Endothelial cell of umbilical vein (primary cell): Measurements from ENCODE around the gene EPB41L2. TPM values are rescaled to one million over a fixed set of nuclear protein-coding genes. Genes with fewer than 3 reads are reported as not detected.

Experiments used
- BruUV-seq: library from RNA; stranded (reverse); fragments of 400-500 nt; replicated peaks from 2 replicates; lab custom pipeline; 2021; lab: Mats Ljungman, UMichigan
- CTCF ChIA-PET: fragments of 300-600, 350-600 bp; sonication (Branson Sonifier 250); formaldehyde crosslinking; loops from one replicate; lab custom pipeline; 2021; ENCODE audit warnings: antibody characterized with exemption, inconsistent platforms; lab: Charles Lee
- POLR2A ChIA-PET: fragments of 300-600, 350-600 bp; sonication (Branson Sonifier 250); formaldehyde crosslinking; loops from one replicate; lab custom pipeline; 2021; ENCODE audit warnings: antibody characterized with exemption, inconsistent platforms; lab: Charles Lee
- DNase-seq: peaks from one replicate; pipeline ENCODE4 v3.0.0-alpha.2; 2011; ENCODE audit warnings: low read depth, low spot score
- FAIRE-seq: peaks from 2 replicates; lab custom pipeline; 2011; peaks lifted over from hg19 to GRCh38; lab: Jason Lieb, UNC
- H2AFZ ChIP-seq: 2 replicates; pipeline ENCODE4 v1.6.0; 2012; ENCODE audit warnings: low read depth, low read length, control low read depth, inconsistent platforms
- H3K27ac ChIP-seq: 2 replicates; pipeline ENCODE4 v1.5.1; 2011; ENCODE audit warnings: low read depth, mild to moderate bottlenecking, control low read depth, low read length, moderate library complexity; ENCODE audit not compliant: insufficient read depth
- H3K27me3 ChIP-seq, 2 experiments: 2 replicates each; pipeline versions ENCODE4 v1.6.0 to v1.6.1; 2011; ENCODE audit warnings: low read length in 2 of 2, mixed read lengths in 1 of 2; ENCODE audit not compliant: control insufficient read depth in 2 of 2, insufficient read depth in 2 of 2
- H3K36me3 ChIP-seq, 2 experiments: 2 replicates in 1 of 2; 3 replicates in 1 of 2; pipeline ENCODE4 v1.5.1; 2011; ENCODE audit warnings: low read length in 2 of 2, mild to moderate bottlenecking in 1 of 2, moderate library complexity in 1 of 2; ENCODE audit not compliant: control insufficient read depth in 2 of 2, insufficient read depth in 2 of 2; ENCODE audit errors: extremely low read depth in 1 of 2
- H3K4me1 ChIP-seq: 3 replicates; pipeline ENCODE4 v1.5.1; 2011; ENCODE audit warnings: mild to moderate bottlenecking, low read length; ENCODE audit not compliant: control insufficient read depth, insufficient read depth; ENCODE audit errors: extremely low read depth
- H3K4me2 ChIP-seq: 2 replicates; pipeline ENCODE4 v1.6.1; 2011; ENCODE audit warnings: low read length, control low read depth, mixed read lengths; ENCODE audit not compliant: insufficient read depth
- H3K4me3 ChIP-seq, 3 experiments: fragments of 200-600 bp in 1 of 3; sonication (generic), shearing (Covaris generic) in 1 of 3; replicated peaks in 1 of 3; 2 replicates each; pipeline ENCODE4 v1.5.1; 2011 to 2016; ENCODE audit warnings: control low read depth in 3 of 3, low read length in 3 of 3, mild to moderate bottlenecking in 2 of 3, inconsistent platforms in 1 of 3, low read depth in 1 of 3, moderate library complexity in 1 of 3; ENCODE audit not compliant: insufficient read depth in 1 of 3
- H3K79me2 ChIP-seq: 2 replicates; pipeline ENCODE4 v1.6.0; 2012; ENCODE audit warnings: low read length, inconsistent platforms; ENCODE audit not compliant: control insufficient read depth, insufficient read depth
- H3K9ac ChIP-seq: replicated peaks from 2 replicates; pipeline ENCODE3; 2011; ENCODE audit warnings: low read length, control low read depth; ENCODE audit not compliant: insufficient read depth; ENCODE audit errors: extremely low read depth
- H3K9me1 ChIP-seq: replicated peaks from 3 replicates; pipeline ENCODE4 v1.6.0; 2011; ENCODE audit warnings: mild to moderate bottlenecking, low read length; ENCODE audit not compliant: control insufficient read depth, insufficient read depth; ENCODE audit errors: extremely low read depth
- H3K9me3 ChIP-seq: replicated peaks from 2 replicates; pipeline ENCODE4 v1.5.1; 2012; ENCODE audit warnings: low read length, inconsistent platforms; ENCODE audit not compliant: control insufficient read depth, insufficient read depth
- H4K20me1 ChIP-seq: replicated peaks from 2 replicates; pipeline ENCODE3; 2011; ENCODE audit warnings: mild to moderate bottlenecking, low read length; ENCODE audit not compliant: control insufficient read depth, insufficient read depth; ENCODE audit errors: extremely low read depth
- EZH2 ChIP-seq: IDR thresholded peaks from 2 replicates; pipeline ENCODE4 v1.6.1; 2012; ENCODE audit warnings: borderline replicate concordance, low read depth, mild to moderate bottlenecking, moderate library complexity, low read length, inconsistent platforms; ENCODE audit not compliant: severe bottlenecking
- FOS ChIP-seq: IDR thresholded peaks from 2 replicates; pipeline ENCODE4 v1.6.1; 2011; ENCODE audit warnings: mild to moderate bottlenecking, low read length, moderate library complexity, borderline replicate concordance; ENCODE audit not compliant: insufficient read depth
- GATA2 ChIP-seq: IDR thresholded peaks from 2 replicates; pipeline ENCODE4 v1.7.0; 2011; ENCODE audit warnings: low read depth, mild to moderate bottlenecking, moderate library complexity, mixed read lengths, low read length; ENCODE audit not compliant: insufficient read length, insufficient read depth
- JUN ChIP-seq: IDR thresholded peaks from 2 replicates; pipeline ENCODE4 v1.6.1; 2011; ENCODE audit warnings: borderline replicate concordance, low read depth; ENCODE audit not compliant: insufficient read length, insufficient read depth
- MYC ChIP-seq: IDR thresholded peaks from one replicate; pipeline ENCODE4 v1.6.1; 2011; ENCODE audit warnings: mild to moderate bottlenecking, low read depth, low read length
- POLR2A ChIP-seq: IDR thresholded peaks from 2 replicates; pipeline ENCODE4 v1.6.1; 2012; ENCODE audit warnings: low read depth, mild to moderate bottlenecking, control low read depth, low read length
- POLR2AphosphoS5 ChIP-seq: IDR thresholded peaks from 2 replicates; pipeline ENCODE4 v1.6.1; 2012; ENCODE audit warnings: low read depth, mild to moderate bottlenecking, control low read depth, low read length, moderate library complexity; ENCODE audit not compliant: insufficient read depth
- dilution Hi-C: fragments of 300-500 bp; cut with MboI; formaldehyde crosslinking; loops from one replicate; pipeline ENCODE4 v1.15.0; 2019; ENCODE audit warnings: low sequenced_read_pairs; ENCODE audit not compliant: extremely low pct_ligation_motif_present
- intact Hi-C: fragments of 100-400 bp; cut with micrococcal nuclease; formaldehyde crosslinking; loops from one replicate; pipeline ENCODE4 v1.10.0; 2022
- polyA plus RNA-seq, 4 experiments: library from polyadenylated mRNA; depleted of rRNA in 3 of 4; stranded (reverse) in 3 of 4; unstranded in 1 of 4; fragments of >200 nt; gene quantifications; 2 replicates each; pipeline versions ENCODE4 v1.2.1 to v1.2.3, GENCODE V29; 2011 to 2012; ENCODE audit warnings: missing spikeins in 1 of 4
- total RNA-seq: library from RNA; stranded (reverse); gene quantifications from 2 replicates; pipeline ENCODE4 v1.2.3, GENCODE V29; 2021
- TF ChIP-seq, protein P1 (sequence below), 2 donors: IDR thresholded peaks; 1 replicate in 1 of 2; 2 replicates in 1 of 2; pipeline ENCODE4 v1.5.1; 2011; ENCODE audit warnings: low read length in 2 of 2, mild to moderate bottlenecking in 2 of 2, moderate library complexity in 2 of 2, control low read depth in 1 of 2, inconsistent platforms in 1 of 2, low read depth in 1 of 2; ENCODE audit not compliant: insufficient read depth in 1 of 2; ENCODE audit errors: extremely low read depth in 1 of 2
- TF ChIP-seq, protein P2 (sequence below): IDR thresholded peaks from 2 replicates; pipeline ENCODE4 v1.6.1; 2011; ENCODE audit not compliant: insufficient read depth, insufficient read length

The EPB41L2 gene
- total and polyA plus RNA-seq, 2 donors (not counting 3 experiments of a cell fraction or from before 2014, with no cell fraction given) = 26.5 to 87.7 TPM

DNA sequence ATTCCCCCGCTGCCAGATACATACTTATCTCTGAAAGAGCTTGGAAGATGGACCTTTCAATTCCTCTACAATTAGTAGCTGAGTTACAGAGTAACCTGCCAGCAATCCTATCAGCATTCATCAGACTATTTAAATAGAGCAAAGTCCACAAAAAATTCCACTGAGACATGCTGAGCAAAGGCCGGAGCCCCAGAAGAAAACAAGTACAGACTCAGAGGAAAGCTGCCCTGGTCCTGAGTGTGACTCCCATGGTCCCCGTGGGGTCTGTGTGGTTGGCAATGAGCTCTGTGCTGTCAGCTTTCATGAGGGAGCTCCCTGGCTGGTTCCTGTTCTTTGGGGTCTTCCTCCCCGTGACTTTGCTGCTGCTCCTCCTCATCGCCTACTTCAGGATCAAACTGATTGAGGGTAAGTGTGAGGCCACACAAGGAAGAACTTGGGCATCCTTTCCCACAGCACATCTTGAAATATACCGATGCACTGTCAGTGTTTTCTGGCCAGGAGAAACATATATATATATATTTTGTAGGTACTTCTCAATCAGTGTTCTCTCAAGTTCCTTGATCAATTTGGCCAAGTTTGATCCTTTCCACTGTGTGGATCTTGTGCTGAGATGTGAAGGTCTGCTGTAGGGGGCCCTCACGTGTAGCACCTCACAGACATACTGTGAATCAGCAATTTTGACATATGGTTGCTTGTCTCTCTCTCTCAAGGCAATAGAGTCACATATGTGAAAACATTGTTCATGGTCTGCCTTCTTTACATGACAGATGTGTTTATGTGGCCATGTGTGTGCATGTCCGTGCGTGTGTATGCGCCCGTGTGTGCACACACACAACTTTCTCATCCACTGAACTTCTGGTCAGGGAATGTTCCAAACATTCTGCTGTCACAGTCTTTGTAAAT is 235.5 kb downstream of the EPB41L2 start, which contains the start of gene SMLR1:
SMLR1 (plus strand) TSS at position 160 of the 903 bp plus-strand sequence; CDS start at position 168, 8 bp downstream.
- Histone ChIP-seq H2AFZ (no peak within 1 kb of the TSS), H3K4me2 (no peak within 1 kb of the TSS), H3K9me1 (no peaks in the 10 kb centered on the region), H3K9ac (no peak within 1 kb of the TSS), H4K20me1 (no peaks in the 10 kb centered on the region), H3K4me3 (no peak within 1 kb of the TSS), H3K9me3 (no peaks in the 10 kb centered on the region), H3K79me2 (no peaks in the 10 kb centered on the region), H3K27ac (no peak within 1 kb of the TSS), H3K36me3 (no peaks in the 10 kb centered on the region), H3K27me3 (no peaks in the 10 kb centered on the region), H3K4me1 (no peaks in the 10 kb centered on the region)
- intact Hi-C loops (no loop called here), dilution Hi-C loops (no loop called here)
- CTCF ChIA-PET = interaction anchor here (1.3 kb wide), 1 partner anchor 462 kb away, joined by 3 read pairs; the partner anchor contains the start of gene TMEM200A
- no TSS peak for BruUV-seq
- FAIRE-seq (no peak), DNase-seq (no peak)
- no peak for TF ChIP-seq FOS
- no peak for TF ChIP-seq POLR2AphosphoS5
- TF ChIP-seq MYC = no peak
- TF ChIP-seq, protein P1, sequence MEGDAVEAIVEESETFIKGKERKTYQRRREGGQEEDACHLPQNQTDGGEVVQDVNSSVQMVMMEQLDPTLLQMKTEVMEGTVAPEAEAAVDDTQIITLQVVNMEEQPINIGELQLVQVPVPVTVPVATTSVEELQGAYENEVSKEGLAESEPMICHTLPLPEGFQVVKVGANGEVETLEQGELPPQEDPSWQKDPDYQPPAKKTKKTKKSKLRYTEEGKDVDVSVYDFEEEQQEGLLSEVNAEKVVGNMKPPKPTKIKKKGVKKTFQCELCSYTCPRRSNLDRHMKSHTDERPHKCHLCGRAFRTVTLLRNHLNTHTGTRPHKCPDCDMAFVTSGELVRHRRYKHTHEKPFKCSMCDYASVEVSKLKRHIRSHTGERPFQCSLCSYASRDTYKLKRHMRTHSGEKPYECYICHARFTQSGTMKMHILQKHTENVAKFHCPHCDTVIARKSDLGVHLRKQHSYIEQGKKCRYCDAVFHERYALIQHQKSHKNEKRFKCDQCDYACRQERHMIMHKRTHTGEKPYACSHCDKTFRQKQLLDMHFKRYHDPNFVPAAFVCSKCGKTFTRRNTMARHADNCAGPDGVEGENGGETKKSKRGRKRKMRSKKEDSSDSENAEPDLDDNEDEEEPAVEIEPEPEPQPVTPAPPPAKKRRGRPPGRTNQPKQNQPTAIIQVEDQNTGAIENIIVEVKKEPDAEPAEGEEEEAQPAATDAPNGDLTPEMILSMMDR (IDR thresholded peaks at IDR 0.05; ENCODE audit: extremely low read depth in 1 of 2, insufficient read depth in 1 of 2, low read depth in 1 of 2, low read length in 2 of 2) = no peak
- no peak for TF ChIP-seq POLR2A
- TF ChIP-seq EZH2 = no peak
- TF ChIP-seq JUN = no peak
- no peak for TF ChIP-seq GATA2
- TF ChIP-seq, protein P2, sequence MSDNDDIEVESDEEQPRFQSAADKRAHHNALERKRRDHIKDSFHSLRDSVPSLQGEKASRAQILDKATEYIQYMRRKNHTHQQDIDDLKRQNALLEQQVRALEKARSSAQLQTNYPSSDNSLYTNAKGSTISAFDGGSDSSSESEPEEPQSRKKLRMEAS = no peak
- POLR2A ChIA-PET = no interaction called here
